Neural crest cell (in vitro differentiated cells): ENCODE data around the gene MR1. TPM values are rescaled to one million over a fixed set of nuclear protein-coding genes. Genes with fewer than 3 reads are reported as not detected.

Experiments used
- DNase-seq: peaks from one replicate; pipeline ENCODE4 v3.0.0; 2021; ENCODE audit warnings: low read depth, mixed read lengths, low spot score
- H3K27ac Mint-ChIP-seq: one replicate; pipeline ENCODE4 v1.8.0; 2021; ENCODE audit warnings: mild to moderate bottlenecking, mixed read lengths; ENCODE audit not compliant: unreplicated experiment
- H3K27me3 Mint-ChIP-seq: 2 replicates; pipeline ENCODE4 v1.8.0; 2021; ENCODE audit warnings: low read depth, mild to moderate bottlenecking, mixed read lengths
- H3K36me3 Mint-ChIP-seq: 2 replicates; pipeline ENCODE4 v1.8.0; 2021; ENCODE audit warnings: low read depth, mild to moderate bottlenecking, mixed read lengths
- H3K4me1 Mint-ChIP-seq: 2 replicates; pipeline ENCODE4 v1.8.0; 2021; ENCODE audit warnings: mixed read lengths
- H3K4me3 Mint-ChIP-seq: one replicate; pipeline ENCODE4 v1.8.0; 2021; ENCODE audit warnings: mild to moderate bottlenecking, mixed read lengths
- H3K9me3 Mint-ChIP-seq: 2 replicates; pipeline ENCODE4 v1.8.0; 2021; ENCODE audit warnings: mixed read lengths
- total RNA-seq: library from RNA; stranded (reverse); gene quantifications from 2 replicates; pipeline ENCODE4 v1.2.1, GENCODE V29; 2021
- TF ChIP-seq, protein P1 (sequence below): fragments of 200-600 bp; sonication (generic); conservative IDR thresholded peaks from 2 replicates; pipeline ENCODE4 v1.5.0; 2021; ENCODE audit warnings: antibody characterized with exemption, mild to moderate bottlenecking

Gene MR1
- total RNA-seq, 1 donor from 2014 or later: 0.21 TPM

DNA sequence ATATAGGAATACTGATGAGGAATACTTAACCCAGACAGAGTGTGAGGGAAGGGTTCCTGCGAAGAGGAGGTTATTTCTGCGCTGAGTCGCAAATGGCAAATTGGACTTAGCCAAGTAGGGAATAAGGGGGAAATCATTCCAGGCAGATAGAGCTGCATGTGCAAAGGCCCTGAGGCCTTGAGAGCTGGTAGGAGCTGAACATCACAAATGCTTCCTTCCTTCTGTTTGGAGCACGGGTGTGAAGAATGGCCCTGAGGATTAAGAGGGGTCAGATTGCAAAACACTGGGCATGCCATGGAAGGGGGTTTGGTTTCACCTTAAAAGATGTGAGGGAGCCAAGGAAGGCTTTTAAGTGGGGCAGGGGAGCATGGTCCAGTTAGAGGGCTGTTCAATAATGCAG lies 67.2 kb downstream of the MR1 start:
- H3K4me3 Mint-ChIP-seq: peak overlapping the region; percentile 72
- no peak overlapping the region for H3K27ac Mint-ChIP-seq
- TF ChIP-seq, protein P1, sequence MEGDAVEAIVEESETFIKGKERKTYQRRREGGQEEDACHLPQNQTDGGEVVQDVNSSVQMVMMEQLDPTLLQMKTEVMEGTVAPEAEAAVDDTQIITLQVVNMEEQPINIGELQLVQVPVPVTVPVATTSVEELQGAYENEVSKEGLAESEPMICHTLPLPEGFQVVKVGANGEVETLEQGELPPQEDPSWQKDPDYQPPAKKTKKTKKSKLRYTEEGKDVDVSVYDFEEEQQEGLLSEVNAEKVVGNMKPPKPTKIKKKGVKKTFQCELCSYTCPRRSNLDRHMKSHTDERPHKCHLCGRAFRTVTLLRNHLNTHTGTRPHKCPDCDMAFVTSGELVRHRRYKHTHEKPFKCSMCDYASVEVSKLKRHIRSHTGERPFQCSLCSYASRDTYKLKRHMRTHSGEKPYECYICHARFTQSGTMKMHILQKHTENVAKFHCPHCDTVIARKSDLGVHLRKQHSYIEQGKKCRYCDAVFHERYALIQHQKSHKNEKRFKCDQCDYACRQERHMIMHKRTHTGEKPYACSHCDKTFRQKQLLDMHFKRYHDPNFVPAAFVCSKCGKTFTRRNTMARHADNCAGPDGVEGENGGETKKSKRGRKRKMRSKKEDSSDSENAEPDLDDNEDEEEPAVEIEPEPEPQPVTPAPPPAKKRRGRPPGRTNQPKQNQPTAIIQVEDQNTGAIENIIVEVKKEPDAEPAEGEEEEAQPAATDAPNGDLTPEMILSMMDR: no peak

DNA sequence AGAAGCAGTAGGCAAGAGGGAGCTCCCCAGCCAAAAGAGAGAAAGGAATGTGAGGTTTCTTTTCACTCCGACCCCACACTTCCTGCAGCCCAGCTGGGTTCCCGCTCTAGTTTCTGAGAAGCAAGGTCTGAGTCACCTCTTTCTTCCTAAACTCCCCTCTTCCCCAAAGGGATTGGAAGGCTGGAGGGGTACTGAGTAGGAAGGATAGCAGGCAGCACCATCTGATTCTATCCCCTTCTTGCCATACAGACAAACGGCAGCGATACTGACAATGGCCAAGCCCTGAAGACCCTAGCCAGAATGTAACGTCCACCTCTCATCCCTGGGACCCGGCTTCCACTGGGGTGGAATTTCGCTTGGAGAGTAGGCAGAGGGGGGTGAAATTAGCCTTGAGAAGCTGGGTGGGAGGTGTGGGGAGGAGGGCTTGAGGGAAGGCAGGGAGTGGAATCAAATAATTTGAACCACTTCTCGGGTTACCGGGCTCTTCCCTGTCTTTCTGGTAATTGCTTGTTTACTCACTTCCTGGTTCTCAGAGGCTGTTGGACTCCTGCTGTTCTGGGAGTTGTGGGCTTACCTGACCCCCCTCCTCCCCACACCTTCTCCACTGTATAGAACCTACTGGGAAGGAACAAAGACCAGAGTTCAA lies 67.9 kb downstream of the MR1 start:
- H3K4me3 Mint-ChIP-seq: peak overlapping the region; percentile 38
- H3K9me3 Mint-ChIP-seq: peaks cover 4% of the 10 kb centered on the region
- peaks cover 19% of the 10 kb centered on the region for H3K27me3 Mint-ChIP-seq
- DNase-seq: no peak
- H3K27ac Mint-ChIP-seq: no peak overlapping the region
- TF ChIP-seq, protein P1: no peak
- peaks cover 66% of the 10 kb centered on the region for H3K4me1 Mint-ChIP-seq
- H3K36me3 Mint-ChIP-seq: no peaks in the 10 kb centered on the region

More for the DNA sequence above, 67.2 kb downstream of the MR1 start:
- DNase-seq: no peak
- Mint-ChIP-seq H3K9me3 (peaks cover 4% of the 10 kb centered on the region), H3K4me1 (peaks cover 70% of the 10 kb centered on the region), H3K27me3 (peaks cover 19% of the 10 kb centered on the region), H3K36me3 (no peaks in the 10 kb centered on the region)

DNA sequence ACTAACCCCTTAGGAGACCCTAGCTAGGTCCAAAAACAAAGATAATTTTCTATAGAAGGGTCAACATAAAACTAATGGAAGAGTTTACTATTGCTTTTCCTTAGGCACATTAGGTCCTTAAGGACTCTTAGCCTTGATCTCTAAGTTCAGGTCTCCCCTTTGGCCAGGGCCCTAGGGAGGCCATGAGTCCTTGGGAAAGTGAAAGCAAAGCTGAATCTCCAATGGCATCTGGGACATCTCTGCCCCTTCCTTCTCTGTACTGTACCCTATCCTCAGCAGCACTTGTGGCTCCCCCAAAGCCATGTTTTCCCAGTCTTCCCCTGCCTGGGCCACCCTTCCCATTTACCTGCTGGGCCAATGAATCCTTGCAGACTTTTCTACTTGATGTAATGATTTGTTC lies 69.1 kb downstream of the MR1 start:
- DNase-seq: no peak
- no peak overlapping the region for H3K27ac Mint-ChIP-seq
- H3K36me3 Mint-ChIP-seq: no peaks in the 10 kb centered on the region
- peaks cover 22% of the 10 kb centered on the region for H3K27me3 Mint-ChIP-seq
- peaks cover 66% of the 10 kb centered on the region for H3K4me1 Mint-ChIP-seq
- TF ChIP-seq, protein P1: no peak
- H3K4me3 Mint-ChIP-seq: peak overlapping the region; percentile 91
- H3K9me3 Mint-ChIP-seq: peaks cover 4% of the 10 kb centered on the region

DNA sequence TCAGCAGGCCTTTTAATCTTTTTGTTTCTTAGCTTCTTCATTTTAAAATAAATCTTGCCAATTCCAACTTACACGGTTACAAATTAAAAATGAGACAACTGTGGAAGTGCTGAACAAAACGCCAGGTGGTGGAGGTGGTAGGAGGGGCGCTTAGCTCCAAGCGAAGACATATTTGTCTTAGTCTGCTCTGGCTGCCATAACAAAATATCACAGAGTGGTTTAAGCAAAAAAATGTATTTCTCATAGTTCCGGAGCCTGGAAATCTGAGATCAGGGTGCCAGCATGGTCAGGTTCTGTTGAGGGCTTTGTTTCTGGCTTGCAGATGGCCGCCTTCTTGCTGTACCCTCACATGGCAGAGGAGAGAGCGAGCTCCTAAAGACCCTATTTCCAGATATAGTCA lies 69.6 kb downstream of the MR1 start:
- TF ChIP-seq, protein P1: no peak
- H3K36me3 Mint-ChIP-seq: no peaks in the 10 kb centered on the region
- peaks cover 22% of the 10 kb centered on the region for H3K27me3 Mint-ChIP-seq
- H3K4me1 Mint-ChIP-seq: peaks cover 65% of the 10 kb centered on the region
- DNase-seq: no peak
- H3K9me3 Mint-ChIP-seq: peaks cover 4% of the 10 kb centered on the region
- H3K4me3 Mint-ChIP-seq: peak overlapping the region; percentile 91
- H3K27ac Mint-ChIP-seq: no peak overlapping the region

DNA sequence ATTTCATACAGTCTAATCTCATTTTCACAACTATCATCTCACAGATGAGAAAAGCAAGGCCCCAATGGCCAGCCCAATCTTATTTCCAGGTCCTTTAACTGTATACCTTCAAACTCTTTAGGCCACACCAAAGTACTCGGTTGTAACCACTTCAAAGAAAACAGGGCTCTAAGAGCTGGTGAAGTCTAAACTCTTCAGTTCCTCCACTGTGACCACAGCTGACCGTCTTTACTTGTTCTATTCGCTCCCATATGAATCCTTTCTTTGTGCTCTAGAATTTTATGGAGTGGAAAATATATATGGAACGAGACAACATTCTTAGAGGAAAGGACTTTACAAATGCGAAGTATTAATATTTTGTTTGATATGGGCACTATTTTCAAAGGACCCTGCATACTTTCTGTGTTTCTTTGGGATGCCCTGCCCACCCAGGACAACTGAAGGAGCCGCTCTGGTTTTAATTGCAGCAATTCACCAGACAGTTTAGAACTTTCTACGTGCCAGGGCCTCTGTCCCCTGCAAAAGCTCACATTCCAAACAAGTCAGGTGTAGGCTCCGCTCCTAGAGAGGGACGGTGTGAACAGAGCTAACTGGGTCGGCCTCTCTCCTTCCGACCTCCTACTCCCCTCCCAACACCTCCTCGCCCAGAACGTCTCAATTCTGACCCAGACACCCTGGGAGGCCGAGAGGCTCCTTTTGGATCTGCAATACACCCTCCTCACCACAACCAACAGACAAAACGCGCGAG lies 70.4 kb downstream of the MR1 start:
- Mint-ChIP-seq H3K27ac (peak overlapping the region; percentile 97), H3K27me3 (peaks cover 22% of the 10 kb centered on the region), H3K4me3 (peak overlapping the region; percentile 91), H3K9me3 (peaks cover 4% of the 10 kb centered on the region), H3K4me1 (peaks cover 67% of the 10 kb centered on the region), H3K36me3 (no peaks in the 10 kb centered on the region)
- DNase-seq: no peak
- TF ChIP-seq, protein P1: no peak
